ENCODE measurements around the gene AGBL1. TPM values are rescaled to one million over a fixed set of nuclear protein-coding genes. Genes with fewer than 3 reads are reported as not detected.
"Not testable (repeated sequence)": the region's sequence is repeated elsewhere in the genome, so short reads cannot be mapped to it uniquely, and the experiment has no call there.

AGBL1 gene
- total RNA-seq, 1 experiment from 2014 or later: not detected

DNA sequence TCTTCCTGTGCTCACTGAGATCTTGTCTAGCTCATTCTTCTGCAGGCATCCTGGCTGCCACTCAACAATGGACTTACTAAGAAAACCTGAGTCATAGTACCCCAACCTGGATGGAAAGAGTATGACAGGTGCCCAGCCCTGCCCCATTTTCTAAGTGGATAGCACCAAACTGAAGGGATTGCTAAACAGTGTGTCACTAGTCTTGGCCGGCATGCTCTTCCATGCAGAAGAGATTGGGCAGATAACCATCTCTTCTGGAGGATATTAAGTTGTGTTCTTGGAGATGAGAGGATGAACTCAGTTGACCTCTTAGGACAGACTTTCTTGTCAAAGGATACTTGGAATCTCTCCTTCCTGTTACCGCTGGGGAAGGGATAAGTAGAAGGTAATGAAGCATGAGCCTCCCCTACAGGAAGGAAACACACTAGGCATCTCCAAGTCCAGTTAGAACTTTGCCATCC, 797.5 kb downstream of the AGBL1 start:
- H2BK120ac ChIP-seq (ENCODE audit: low read depth, low read length, poor library complexity, severe bottlenecking): no peak overlapping the region
- no peak overlapping the region for H3T11ph ChIP-seq (ENCODE audit: low read length)
- H2BK5ac ChIP-seq (ENCODE audit: insufficient read length, low read length): no peak overlapping the region
- H4K91ac ChIP-seq (ENCODE audit: insufficient read length, low read depth, low read length): no peak overlapping the region
- no CpG with 5 or more reads among the region's 2 CpGs for WGBS (ENCODE audit: extremely low coverage, insufficient read length, low lambda C conversion rate)
- no peak overlapping the region for H3K56ac ChIP-seq (ENCODE audit: insufficient read length, low read depth, low read length)
- H3K4me2 ChIP-seq (ENCODE audit: insufficient read depth, insufficient read length, low read length): no peak overlapping the region
- H3K27ac ChIP-seq (ENCODE audit: insufficient read length, low read depth, low read length): no peak overlapping the region
- TF ChIP-seq, protein P1, sequence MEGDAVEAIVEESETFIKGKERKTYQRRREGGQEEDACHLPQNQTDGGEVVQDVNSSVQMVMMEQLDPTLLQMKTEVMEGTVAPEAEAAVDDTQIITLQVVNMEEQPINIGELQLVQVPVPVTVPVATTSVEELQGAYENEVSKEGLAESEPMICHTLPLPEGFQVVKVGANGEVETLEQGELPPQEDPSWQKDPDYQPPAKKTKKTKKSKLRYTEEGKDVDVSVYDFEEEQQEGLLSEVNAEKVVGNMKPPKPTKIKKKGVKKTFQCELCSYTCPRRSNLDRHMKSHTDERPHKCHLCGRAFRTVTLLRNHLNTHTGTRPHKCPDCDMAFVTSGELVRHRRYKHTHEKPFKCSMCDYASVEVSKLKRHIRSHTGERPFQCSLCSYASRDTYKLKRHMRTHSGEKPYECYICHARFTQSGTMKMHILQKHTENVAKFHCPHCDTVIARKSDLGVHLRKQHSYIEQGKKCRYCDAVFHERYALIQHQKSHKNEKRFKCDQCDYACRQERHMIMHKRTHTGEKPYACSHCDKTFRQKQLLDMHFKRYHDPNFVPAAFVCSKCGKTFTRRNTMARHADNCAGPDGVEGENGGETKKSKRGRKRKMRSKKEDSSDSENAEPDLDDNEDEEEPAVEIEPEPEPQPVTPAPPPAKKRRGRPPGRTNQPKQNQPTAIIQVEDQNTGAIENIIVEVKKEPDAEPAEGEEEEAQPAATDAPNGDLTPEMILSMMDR (conservative IDR thresholded peaks at IDR 0.05): no peak; the same call in 1 of the 3 replicates
- H2AK5ac ChIP-seq (ENCODE audit: insufficient read length, low read length): no peak overlapping the region
- H3K9me3 ChIP-seq (ENCODE audit: control insufficient read depth, low read depth, low read length): no peaks in the 10 kb centered on the region
- Mint-ChIP-seq H3K27ac (no peak overlapping the region), H3K4me1 (peaks cover 4 to 11% of the 10 kb centered on the region in 2 experiments), H3K27me3 (ENCODE audit: low read depth) (no peaks in the 10 kb centered on the region), H3K36me3 (ENCODE audit: insufficient read depth in 1 of 3, low read depth in 3 of 3) (no peaks in the 10 kb centered on the region), H3K4me3 (no peak overlapping the region), H3K9me3 (no peaks in the 10 kb centered on the region)
- H2BK15ac ChIP-seq (ENCODE audit: low read depth, low read length): no peak overlapping the region
- H3K23ac ChIP-seq (ENCODE audit: insufficient read length, low read depth, low read length): no peak overlapping the region
- H3K79me2 ChIP-seq (ENCODE audit: insufficient read depth, low read length): no peaks in the 10 kb centered on the region
- no peak overlapping the region for H4K5ac ChIP-seq (ENCODE audit: insufficient read length, low read depth, low read length)
- no peak overlapping the region for H2AFZ ChIP-seq (ENCODE audit: low read length)
- H4K8ac ChIP-seq (replicated peaks; ENCODE audit: insufficient read length, low read depth, low read length): no peak overlapping the region
- no peaks in the 10 kb centered on the region for H3K23me2 ChIP-seq (ENCODE audit: insufficient read length, low read depth, low read length, poor library complexity, severe bottlenecking)
- H3K4ac ChIP-seq (ENCODE audit: low read depth, low read length): no peak overlapping the region
- H2BK12ac ChIP-seq (ENCODE audit: insufficient read length, low read depth, low read length): no peak overlapping the region
- H4K20me1 ChIP-seq (ENCODE audit: control insufficient read depth, insufficient read depth, insufficient read length): no peaks in the 10 kb centered on the region
- H3K18ac ChIP-seq (ENCODE audit: insufficient read length, low read depth, low read length): no peak overlapping the region
- H3K14ac ChIP-seq (ENCODE audit: insufficient read depth, low read length): no peak overlapping the region
- no peaks in the 10 kb centered on the region for H3K79me1 ChIP-seq (ENCODE audit: insufficient read depth, low read depth, low read length, poor library complexity, severe bottlenecking)
- H3K9ac ChIP-seq (ENCODE audit: extremely low read depth, insufficient read length, low read length): no peak overlapping the region
- no peaks in the 10 kb centered on the region; the same call in 1 of the 2 replicates for H3K4me1 ChIP-seq (ENCODE audit: insufficient read depth, low read length)
- no peak for DNase-seq
- no peaks in the 10 kb centered on the region for H3K27me3 ChIP-seq (ENCODE audit: insufficient read depth, low read length)
- H2BK20ac ChIP-seq (ENCODE audit: low read depth, low read length, poor library complexity, severe bottlenecking): no peak overlapping the region

DNA sequence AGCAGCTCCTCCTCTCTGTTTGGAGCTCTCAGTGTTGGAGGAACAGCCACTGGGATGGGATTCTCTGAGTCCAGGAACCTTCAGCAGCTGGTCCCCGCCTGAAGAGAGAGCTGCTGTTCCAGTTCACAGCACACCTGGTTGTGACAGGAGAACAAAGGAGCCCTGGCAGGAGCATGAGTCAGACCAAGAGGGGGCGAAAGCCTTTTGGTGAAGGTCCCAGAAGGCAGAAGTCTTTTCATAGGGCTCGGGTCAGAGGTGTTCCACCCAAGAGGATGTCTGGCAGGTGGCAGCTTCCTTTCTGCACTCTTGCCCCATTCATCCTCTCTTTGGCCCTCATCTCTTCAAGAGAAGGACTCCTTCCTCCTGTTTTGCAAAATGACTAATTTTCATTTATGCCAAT, 799.2 kb downstream of the AGBL1 start:
- H4K91ac ChIP-seq (ENCODE audit: insufficient read length, low read depth, low read length); H3K18ac ChIP-seq (ENCODE audit: insufficient read length, low read depth, low read length); H3K56ac ChIP-seq (ENCODE audit: insufficient read length, low read depth, low read length); H3K4me3 Mint-ChIP-seq; H3K23ac ChIP-seq (ENCODE audit: insufficient read length, low read depth, low read length); H3T11ph ChIP-seq (ENCODE audit: low read length); H3K4ac ChIP-seq (ENCODE audit: low read depth, low read length); H3K9me3 ChIP-seq (ENCODE audit: control insufficient read depth, low read depth, low read length); H3K27ac ChIP-seq (ENCODE audit: insufficient read length, low read depth, low read length); H4K8ac ChIP-seq (replicated peaks; ENCODE audit: insufficient read length, low read depth, low read length); H3K23me2 ChIP-seq (ENCODE audit: insufficient read length, low read depth, low read length, poor library complexity, severe bottlenecking); H2BK5ac ChIP-seq (ENCODE audit: insufficient read length, low read length); H2AK5ac ChIP-seq (ENCODE audit: insufficient read length, low read length); H3K4me1 ChIP-seq (ENCODE audit: insufficient read depth, low read length); H3K27me3 Mint-ChIP-seq (ENCODE audit: low read depth); H3K9ac ChIP-seq (ENCODE audit: extremely low read depth, insufficient read length, low read length); H2BK120ac ChIP-seq (ENCODE audit: low read depth, low read length, poor library complexity, severe bottlenecking); H3K36me3 Mint-ChIP-seq (ENCODE audit: insufficient read depth in 1 of 3, low read depth in 3 of 3); H4K20me1 ChIP-seq (ENCODE audit: control insufficient read depth, insufficient read depth, insufficient read length); H3K14ac ChIP-seq (ENCODE audit: insufficient read depth, low read length); H3K4me2 ChIP-seq (ENCODE audit: insufficient read depth, insufficient read length, low read length); H3K79me2 ChIP-seq (ENCODE audit: insufficient read depth, low read length); H2BK12ac ChIP-seq (ENCODE audit: insufficient read length, low read depth, low read length); H3K27me3 ChIP-seq (ENCODE audit: insufficient read depth, low read length); H2BK15ac ChIP-seq (ENCODE audit: low read depth, low read length); H3K9me3 Mint-ChIP-seq; H3K79me1 ChIP-seq (ENCODE audit: insufficient read depth, low read depth, low read length, poor library complexity, severe bottlenecking); H3K27ac Mint-ChIP-seq; H2AFZ ChIP-seq (ENCODE audit: low read length); H4K5ac ChIP-seq (ENCODE audit: insufficient read length, low read depth, low read length); H2BK20ac ChIP-seq (ENCODE audit: low read depth, low read length, poor library complexity, severe bottlenecking): not testable (repeated sequence)
- peaks cover 4 to 11% of the 10 kb centered on the region in 2 experiments for H3K4me1 Mint-ChIP-seq
- DNase-seq: peak; percentile 34
- no CpG with 5 or more reads among the region's 3 CpGs for whole genome bisulfite sequencing (ENCODE audit: extremely low coverage, insufficient read length, low lambda C conversion rate)

All from H9 (cell line).